ENCODE measurements around the gene ITPKA.
A peak's percentile ranks its signal among the peaks of the same experiment; 100 is the strongest.

ITPKA gene

GRCh38 chr15:41511899-41512369 lies 18.3 kb downstream of the ITPKA start:
- no peak for DNase-seq

- no peak for DNase-seq
Measured at GRCh38 chr15:41512512-41512939, 18.9 kb downstream of the ITPKA start.

- DNase-seq: peak; percentile 75
Measured at GRCh38 chr15:41512940-41513505, 19.3 kb downstream of the ITPKA start.

GRCh38 chr15:41513506-41514227 lies 20.0 kb downstream of the ITPKA start, which contains the start of gene LTK:
LTK (minus strand) TSS chr15:41513827; CDS start chr15:41513709, 118 bp downstream.
- peak; percentile 72 for DNase-seq

- no peak for DNase-seq
Measured at GRCh38 chr15:41517895-41518449, 24.3 kb downstream of the ITPKA start.

GRCh38 chr15:41520636-41521035 lies 27.0 kb downstream of the ITPKA start:
- no peak for DNase-seq

- DNase-seq: no peak
Measured at GRCh38 chr15:41521614-41522013, 27.9 kb downstream of the ITPKA start.

GRCh38 chr15:41523097-41523496 lies 29.4 kb downstream of the ITPKA start:
- DNase-seq: no peak

- DNase-seq: no peak
Measured at GRCh38 chr15:41530363-41530956, 36.8 kb downstream of the ITPKA start.

GRCh38 chr15:41535544-41535943 lies 41.9 kb downstream of the ITPKA start:
- no peak for DNase-seq

GRCh38 chr15:41536866-41537265 lies 43.2 kb downstream of the ITPKA start:
- no peak for DNase-seq

GRCh38 chr15:41543521-41543870 lies 49.8 kb downstream of the ITPKA start:
- no peak for DNase-seq

GRCh38 chr15:41544650-41545015 lies 51.0 kb downstream of the ITPKA start:
- no peak for DNase-seq

GRCh38 chr15:41545218-41545617 lies 51.5 kb downstream of the ITPKA start:
- no peak for DNase-seq

GRCh38 chr15:41546851-41547786 lies 53.4 kb downstream of the ITPKA start:
- DNase-seq: no peak

GRCh38 chr15:41550066-41550775 lies 56.5 kb downstream of the ITPKA start:
- no peak for DNase-seq

Data from hematopoietic multipotent progenitor cell treated with erythropoietin and hydrocortisone succinate and interleukin-3 and kit ligand, for 6 days (in vitro differentiated cells).